ENCODE measurements around the gene DSC3.

The DSC3 gene

GRCh38 chr18:31042406-31043181, at the start of gene DSC3:
Gene DSC3, minus strand, starts transcription at chr18:31042742. Its CDS starts 82 bp downstream, at chr18:31042660.
- DNase-seq (ENCODE audit: low read depth) = no peak

GRCh38 chr18:31091350-31091749, 48.8 kb upstream of the DSC3 start:
- no peak for DNase-seq (ENCODE audit: low read depth)

- DNase-seq (ENCODE audit: low read depth) = no peak
Measured at GRCh38 chr18:31088532-31088931, 46.0 kb upstream of the DSC3 start.

- DNase-seq (ENCODE audit: low read depth) = no peak
Measured at GRCh38 chr18:31079973-31080372, 37.4 kb upstream of the DSC3 start.

GRCh38 chr18:31077878-31078277, 35.3 kb upstream of the DSC3 start:
- no peak for DNase-seq (ENCODE audit: low read depth)

- no peak for DNase-seq (ENCODE audit: low read depth)
Measured at GRCh38 chr18:31072175-31072574, 29.6 kb upstream of the DSC3 start.

- no peak for DNase-seq (ENCODE audit: low read depth)
Measured at GRCh38 chr18:31070206-31070605, 27.7 kb upstream of the DSC3 start.

GRCh38 chr18:31066266-31066665, 23.7 kb upstream of the DSC3 start:
- DNase-seq (ENCODE audit: low read depth) = no peak

GRCh38 chr18:31065036-31065773, 22.7 kb upstream of the DSC3 start:
- no peak for DNase-seq (ENCODE audit: low read depth)

GRCh38 chr18:31064130-31064529, 21.6 kb upstream of the DSC3 start:
- no peak for DNase-seq (ENCODE audit: low read depth)

GRCh38 chr18:31061945-31062344, 19.4 kb upstream of the DSC3 start:
- no peak for DNase-seq (ENCODE audit: low read depth)

- DNase-seq (ENCODE audit: low read depth) = no peak
Measured at GRCh38 chr18:31058897-31059296, 16.4 kb upstream of the DSC3 start.

- DNase-seq (ENCODE audit: low read depth) = no peak
Measured at GRCh38 chr18:31057917-31058316, 15.4 kb upstream of the DSC3 start.

GRCh38 chr18:31057051-31057450, 14.5 kb upstream of the DSC3 start:
- no peak for DNase-seq (ENCODE audit: low read depth)

GRCh38 chr18:31056296-31056695, 13.8 kb upstream of the DSC3 start:
- DNase-seq (ENCODE audit: low read depth) = no peak

- DNase-seq (ENCODE audit: low read depth) = no peak
Measured at GRCh38 chr18:31050635-31051034, 8.1 kb upstream of the DSC3 start.

GRCh38 chr18:31049189-31049588, 6.6 kb upstream of the DSC3 start:
- DNase-seq (ENCODE audit: low read depth) = no peak

- DNase-seq (ENCODE audit: low read depth) = no peak
Measured at GRCh38 chr18:31048216-31048615, 5.7 kb upstream of the DSC3 start.

GRCh38 chr18:31046916-31047315, 4.4 kb upstream of the DSC3 start:
- no peak for DNase-seq (ENCODE audit: low read depth)

- DNase-seq (ENCODE audit: low read depth) = no peak
Measured at GRCh38 chr18:31045599-31045998, 3.1 kb upstream of the DSC3 start.

GRCh38 chr18:31044926-31045325, 2.4 kb upstream of the DSC3 start:
- no peak for DNase-seq (ENCODE audit: low read depth)

GRCh38 chr18:31043709-31044108, 1.2 kb upstream of the DSC3 start:
- DNase-seq (ENCODE audit: low read depth) = no peak

GRCh38 chr18:31042084-31042405, 497 bp downstream of the DSC3 start:
- no peak for DNase-seq (ENCODE audit: low read depth)

All from stimulated activated CD8-positive, alpha-beta memory T cell treated with anti-CD3 and anti-CD28 coated beads, Interleukin-12 subunit alpha, Interleukin-12 subunit beta, amount 100 ng/mL, for 4 hours (primary cell).